Measurements from ENCODE around the gene MAP6. TPM values are rescaled to one million over a fixed set of nuclear protein-coding genes. Genes with fewer than 3 reads are reported as not detected.

MAP6 gene
- total RNA-seq, 1 experiment from 2014 or later: not detected

DNA sequence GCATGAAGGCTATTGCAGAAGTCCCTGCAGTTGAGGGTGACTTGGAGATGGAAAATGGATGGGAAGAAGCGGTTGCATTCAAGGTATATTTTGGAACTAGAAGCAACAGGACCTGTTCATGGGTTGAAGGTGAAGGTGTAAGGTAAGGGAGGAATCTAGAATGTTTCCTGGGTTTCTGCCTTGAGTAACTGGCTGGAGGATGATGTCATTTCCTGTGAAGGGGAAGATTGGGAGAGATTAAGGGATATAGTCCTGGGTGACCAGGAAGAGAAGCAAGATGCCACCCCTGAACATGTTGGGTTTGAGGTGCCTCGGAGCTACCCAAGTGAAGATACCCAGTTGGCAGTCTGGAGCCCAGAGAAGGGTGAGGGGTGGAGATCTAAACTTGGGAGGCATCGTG, 36.7 kb upstream of the MAP6 start:
- no TSS peak for BruUV-seq (replicated peaks)
- no peaks in the 10 kb centered on the region for H3K9me3 ChIP-seq (ENCODE audit: control insufficient read depth in 1 of 2, insufficient read depth in 1 of 2, low read depth in 1 of 2, low read length in 2 of 2)
- no peaks in the 10 kb centered on the region for H3K36me3 ChIP-seq (ENCODE audit: control insufficient read depth in 1 of 2, insufficient read depth in 2 of 2, low read length in 2 of 2)
- intact Hi-C loops (cut with micrococcal nuclease): no loop called here
- no peak overlapping the region for H3K4me2 ChIP-seq (ENCODE audit: low read length)
- no peaks in the 10 kb centered on the region for H4K20me1 ChIP-seq (ENCODE audit: insufficient read depth)
- peaks cover 2 to 11% of the 10 kb centered on the region in 2 experiments; a peak in 2 of 4 replicates for H3K4me1 ChIP-seq (ENCODE audit: control insufficient read depth in 1 of 2, insufficient read depth in 2 of 2, low read length in 2 of 2)
- H3K27me3 ChIP-seq (ENCODE audit: insufficient read depth, low read length): no peaks in the 10 kb centered on the region
- no peaks in the 10 kb centered on the region for H3K79me2 ChIP-seq (ENCODE audit: insufficient read depth, low read length)
- no peak overlapping the region for H3K4me3 ChIP-seq (replicated peaks in 1 of 2; ENCODE audit: low read depth in 1 of 2, low read length in 2 of 2)
- ATAC-seq: no peak
- RAD21 ChIA-PET (ENCODE audit: low non-redundant PET in 1 of 2, low total read pairs in 2 of 2, uncharacterized antibody in 2 of 2, unreplicated experiment in 2 of 2): no interaction called here
- POLR2A ChIA-PET: no interaction called here
- H3K9me2 ChIP-seq (ENCODE audit: insufficient read depth): no peaks in the 10 kb centered on the region
- no peak overlapping the region for H2AFZ ChIP-seq (ENCODE audit: low read depth, low read length, poor library complexity, severe bottlenecking)
- DNase-seq (ENCODE audit: low read depth, low spot score): no peak
- TF ChIP-seq ELF1 (IDR thresholded peaks at IDR 0.05; ENCODE audit: borderline replicate concordance, low read depth): no peak
- no peak for TF ChIP-seq POLR2AphosphoS5 (IDR thresholded peaks at IDR 0.05; ENCODE audit: low read depth, low read length)
- TF ChIP-seq SRF (IDR thresholded peaks at IDR 0.05; ENCODE audit: low read depth): no peak
- TF ChIP-seq RAD21 (IDR thresholded peaks at IDR 0.05; ENCODE audit: low read depth): no peak
- no peak for TF ChIP-seq ZNF274 (IDR thresholded peaks at IDR 0.05; ENCODE audit: low read depth, low read length)
- no peak for TF ChIP-seq EZH2phosphoT487 (IDR thresholded peaks at IDR 0.05; ENCODE audit: borderline replicate concordance)
- TF ChIP-seq, protein P1, sequence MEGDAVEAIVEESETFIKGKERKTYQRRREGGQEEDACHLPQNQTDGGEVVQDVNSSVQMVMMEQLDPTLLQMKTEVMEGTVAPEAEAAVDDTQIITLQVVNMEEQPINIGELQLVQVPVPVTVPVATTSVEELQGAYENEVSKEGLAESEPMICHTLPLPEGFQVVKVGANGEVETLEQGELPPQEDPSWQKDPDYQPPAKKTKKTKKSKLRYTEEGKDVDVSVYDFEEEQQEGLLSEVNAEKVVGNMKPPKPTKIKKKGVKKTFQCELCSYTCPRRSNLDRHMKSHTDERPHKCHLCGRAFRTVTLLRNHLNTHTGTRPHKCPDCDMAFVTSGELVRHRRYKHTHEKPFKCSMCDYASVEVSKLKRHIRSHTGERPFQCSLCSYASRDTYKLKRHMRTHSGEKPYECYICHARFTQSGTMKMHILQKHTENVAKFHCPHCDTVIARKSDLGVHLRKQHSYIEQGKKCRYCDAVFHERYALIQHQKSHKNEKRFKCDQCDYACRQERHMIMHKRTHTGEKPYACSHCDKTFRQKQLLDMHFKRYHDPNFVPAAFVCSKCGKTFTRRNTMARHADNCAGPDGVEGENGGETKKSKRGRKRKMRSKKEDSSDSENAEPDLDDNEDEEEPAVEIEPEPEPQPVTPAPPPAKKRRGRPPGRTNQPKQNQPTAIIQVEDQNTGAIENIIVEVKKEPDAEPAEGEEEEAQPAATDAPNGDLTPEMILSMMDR (IDR thresholded peaks at IDR 0.05 in 2 of 3, conservative IDR thresholded peaks at IDR 0.05 in 1 of 3; ENCODE audit: borderline replicate concordance in 1 of 3, insufficient read depth in 1 of 3, low read depth in 2 of 3, low read length in 2 of 3): no peak
- TF ChIP-seq EZH2 (IDR thresholded peaks at IDR 0.05): no peak
- TF ChIP-seq YY1 (IDR thresholded peaks at IDR 0.05; ENCODE audit: extremely low read depth, insufficient replicate concordance, low read depth, low read length): no peak
- no peak for TF ChIP-seq JUND (IDR thresholded peaks at IDR 0.05)
- no peak for TF ChIP-seq SIN3A (IDR thresholded peaks at IDR 0.05; ENCODE audit: low read depth)
- TF ChIP-seq, protein P2, sequence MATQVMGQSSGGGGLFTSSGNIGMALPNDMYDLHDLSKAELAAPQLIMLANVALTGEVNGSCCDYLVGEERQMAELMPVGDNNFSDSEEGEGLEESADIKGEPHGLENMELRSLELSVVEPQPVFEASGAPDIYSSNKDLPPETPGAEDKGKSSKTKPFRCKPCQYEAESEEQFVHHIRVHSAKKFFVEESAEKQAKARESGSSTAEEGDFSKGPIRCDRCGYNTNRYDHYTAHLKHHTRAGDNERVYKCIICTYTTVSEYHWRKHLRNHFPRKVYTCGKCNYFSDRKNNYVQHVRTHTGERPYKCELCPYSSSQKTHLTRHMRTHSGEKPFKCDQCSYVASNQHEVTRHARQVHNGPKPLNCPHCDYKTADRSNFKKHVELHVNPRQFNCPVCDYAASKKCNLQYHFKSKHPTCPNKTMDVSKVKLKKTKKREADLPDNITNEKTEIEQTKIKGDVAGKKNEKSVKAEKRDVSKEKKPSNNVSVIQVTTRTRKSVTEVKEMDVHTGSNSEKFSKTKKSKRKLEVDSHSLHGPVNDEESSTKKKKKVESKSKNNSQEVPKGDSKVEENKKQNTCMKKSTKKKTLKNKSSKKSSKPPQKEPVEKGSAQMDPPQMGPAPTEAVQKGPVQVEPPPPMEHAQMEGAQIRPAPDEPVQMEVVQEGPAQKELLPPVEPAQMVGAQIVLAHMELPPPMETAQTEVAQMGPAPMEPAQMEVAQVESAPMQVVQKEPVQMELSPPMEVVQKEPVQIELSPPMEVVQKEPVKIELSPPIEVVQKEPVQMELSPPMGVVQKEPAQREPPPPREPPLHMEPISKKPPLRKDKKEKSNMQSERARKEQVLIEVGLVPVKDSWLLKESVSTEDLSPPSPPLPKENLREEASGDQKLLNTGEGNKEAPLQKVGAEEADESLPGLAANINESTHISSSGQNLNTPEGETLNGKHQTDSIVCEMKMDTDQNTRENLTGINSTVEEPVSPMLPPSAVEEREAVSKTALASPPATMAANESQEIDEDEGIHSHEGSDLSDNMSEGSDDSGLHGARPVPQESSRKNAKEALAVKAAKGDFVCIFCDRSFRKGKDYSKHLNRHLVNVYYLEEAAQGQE (IDR thresholded peaks at IDR 0.05; ENCODE audit: low read depth): no peak
- TF ChIP-seq, protein P3, sequence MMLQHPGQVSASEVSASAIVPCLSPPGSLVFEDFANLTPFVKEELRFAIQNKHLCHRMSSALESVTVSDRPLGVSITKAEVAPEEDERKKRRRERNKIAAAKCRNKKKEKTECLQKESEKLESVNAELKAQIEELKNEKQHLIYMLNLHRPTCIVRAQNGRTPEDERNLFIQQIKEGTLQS (IDR thresholded peaks at IDR 0.05): no peak
- TF ChIP-seq EGR1 (IDR thresholded peaks at IDR 0.05; ENCODE audit: low read depth): no peak
- no peak overlapping the region for H3K9ac ChIP-seq (ENCODE audit: low read length)
- CTCF ChIA-PET: interaction anchor here (0.7 to 2.1 kb wide), 13 partner anchors 8 to 613 kb away, joined by 3 to 12 read pairs (median 5); no protein-coding TSS in a partner anchor
- no peak overlapping the region for H3K27ac ChIP-seq (ENCODE audit: low read depth, low read length)
